Measurements from ENCODE around the gene CDH23.

Gene CDH23

DNA sequence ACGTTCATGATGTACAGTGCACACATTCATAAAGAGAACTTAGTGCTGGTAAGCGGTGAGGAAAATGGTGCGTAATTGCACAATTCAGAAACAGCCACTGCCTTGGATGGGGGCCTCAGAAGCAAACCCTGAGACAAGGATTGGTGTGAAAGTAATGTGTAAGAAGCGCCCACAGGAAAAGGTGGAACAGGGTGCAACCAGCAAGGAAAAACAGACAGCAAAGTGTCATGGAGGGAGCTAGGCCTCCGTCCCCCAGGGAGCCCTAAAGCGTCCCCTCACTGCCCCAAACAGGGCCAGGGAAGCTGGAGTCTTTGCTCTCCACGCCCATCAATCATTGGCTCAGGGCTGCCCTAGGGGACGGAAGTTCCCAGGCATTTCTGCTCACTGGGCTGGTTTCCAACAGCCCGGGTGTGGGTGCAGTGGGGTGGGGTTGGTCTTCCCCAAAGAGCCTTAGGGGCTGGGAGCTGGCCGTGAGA lies 332.5 kb downstream of the CDH23 start:
- intact Hi-C loops (cut with DNase I): no loop called here
- DNase-seq: peak in 14 of 42 donors; percentile 29 to 64 (median 43)

- intact Hi-C loops (cut with DNase I): no loop called here
Measured at GRCh38 chr10:71731791-71732190, 335.1 kb downstream of the CDH23 start.

DNA sequence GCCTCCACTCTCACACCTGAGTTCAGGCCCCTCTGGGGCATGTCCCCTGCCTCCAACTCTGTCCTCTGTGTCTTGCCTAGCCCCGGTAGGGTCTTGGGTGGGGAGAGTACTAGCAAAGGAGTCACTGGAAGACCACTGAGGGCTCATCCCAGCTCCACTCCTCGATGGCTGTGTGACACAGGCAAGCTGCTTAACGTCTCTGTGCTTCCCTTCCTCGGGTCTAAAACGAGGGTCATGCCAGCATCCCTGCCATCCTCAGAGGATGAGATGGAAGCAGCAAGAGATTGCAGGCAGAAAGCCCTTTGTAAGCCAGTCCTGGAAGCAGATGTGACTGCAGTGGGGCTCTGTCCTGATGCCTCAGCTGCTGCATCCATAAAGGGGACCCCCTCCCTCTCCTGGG lies 338.1 kb downstream of the CDH23 start:
- intact Hi-C loops (cut with DNase I): no loop called here
- DNase-seq: no peak

More at GRCh38 chr10:71731791-71732190, 335.1 kb downstream of the CDH23 start:
- no peak for DNase-seq

GRCh38 chr10:71735709-71736569 lies 339.2 kb downstream of the CDH23 start:
- intact Hi-C loops (cut with DNase I): no loop called here
- DNase-seq: no peak

- no peak for DNase-seq
- intact Hi-C loops (cut with DNase I): no loop called here
Measured at GRCh38 chr10:71736570-71736952, 339.8 kb downstream of the CDH23 start.

- intact Hi-C loops (cut with DNase I): no loop called here
- no peak for DNase-seq
Measured at GRCh38 chr10:71737001-71737833, 340.5 kb downstream of the CDH23 start.

DNA sequence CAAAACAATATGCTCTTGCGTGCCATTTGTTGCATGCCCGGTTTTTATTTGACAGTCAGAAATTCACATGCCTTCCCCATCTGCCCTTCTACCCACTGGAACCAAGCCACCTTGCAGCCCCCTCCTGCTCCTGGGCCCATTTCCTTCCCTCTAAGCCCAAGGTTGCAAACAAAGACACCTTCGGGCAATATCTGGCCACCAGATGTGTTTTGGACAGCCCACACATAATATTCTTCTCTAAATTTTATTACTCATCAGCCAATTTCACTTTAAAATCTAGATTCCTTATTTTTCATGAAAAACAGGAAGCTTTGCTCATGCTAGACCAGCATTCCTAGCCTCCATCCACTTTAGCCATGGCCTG lies 341.1 kb downstream of the CDH23 start:
- no peak for DNase-seq
- intact Hi-C loops (cut with DNase I): no loop called here

DNA sequence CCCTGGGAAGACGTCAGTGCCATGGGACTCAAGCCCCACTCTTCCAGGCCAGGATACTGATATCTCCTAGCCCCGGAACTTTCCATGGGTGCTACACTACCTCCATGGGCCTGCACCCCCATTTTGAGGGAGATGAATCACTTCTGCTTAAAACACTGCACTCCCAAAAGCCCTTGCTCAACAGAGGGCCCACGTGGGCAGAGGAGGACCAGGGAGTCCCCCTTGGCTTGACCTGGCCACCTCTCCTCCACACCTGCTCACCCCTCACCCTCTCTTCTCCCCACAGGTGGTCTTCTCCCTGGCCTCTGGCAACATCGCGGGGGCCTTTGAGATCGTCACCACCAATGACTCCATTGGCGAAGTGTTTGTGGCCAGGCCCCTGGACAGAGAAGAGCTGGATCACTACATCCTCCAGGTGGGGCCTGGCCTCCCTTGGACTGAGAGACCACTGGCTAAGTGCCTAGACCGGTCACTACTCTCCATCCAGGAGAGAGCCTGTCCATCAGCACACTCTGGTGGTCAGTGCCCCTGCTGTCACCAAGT lies 342.7 kb downstream of the CDH23 start:
- peak in 1 of 42 donors; percentile 2 for DNase-seq
- intact Hi-C loops (cut with DNase I): no loop called here

DNA sequence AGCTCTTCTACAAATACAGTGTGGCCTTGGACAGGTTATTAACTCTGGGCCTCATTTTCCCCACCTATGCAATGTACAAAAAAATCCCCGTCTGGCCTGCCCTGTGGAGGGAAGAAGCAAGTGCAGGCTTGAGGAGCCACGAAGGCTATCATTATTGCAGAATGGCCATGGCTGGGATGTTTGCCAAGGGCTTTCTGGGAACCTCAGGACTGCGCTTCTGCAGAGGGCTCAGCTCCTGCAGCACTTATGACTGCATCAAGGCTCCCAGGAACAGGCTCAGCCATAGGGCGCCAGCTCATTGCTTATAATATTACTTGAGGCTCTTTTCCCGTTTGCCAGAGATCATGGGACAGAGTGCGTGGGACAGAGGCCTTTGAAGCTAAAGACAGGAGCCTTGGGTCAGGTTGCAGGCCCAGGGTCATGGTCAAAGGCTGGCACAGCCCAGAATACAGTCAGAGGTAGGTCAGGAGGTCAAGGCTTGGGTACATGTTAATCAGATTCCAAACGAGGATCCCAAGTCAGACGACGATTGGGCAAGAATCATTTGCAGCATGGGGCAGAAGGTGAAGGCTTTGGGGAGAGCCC lies 343.4 kb downstream of the CDH23 start:
- intact Hi-C loops (cut with DNase I): no loop called here
- peak in 22 of 42 donors; percentile 17 to 77 (median 51) for DNase-seq

- intact Hi-C loops (cut with DNase I): no loop called here
- DNase-seq: no peak
Measured at GRCh38 chr10:71741029-71741428, 344.3 kb downstream of the CDH23 start.

GRCh38 chr10:71741671-71742070 lies 345.0 kb downstream of the CDH23 start:
- intact Hi-C loops (cut with DNase I): no loop called here
- DNase-seq: no peak

DNA sequence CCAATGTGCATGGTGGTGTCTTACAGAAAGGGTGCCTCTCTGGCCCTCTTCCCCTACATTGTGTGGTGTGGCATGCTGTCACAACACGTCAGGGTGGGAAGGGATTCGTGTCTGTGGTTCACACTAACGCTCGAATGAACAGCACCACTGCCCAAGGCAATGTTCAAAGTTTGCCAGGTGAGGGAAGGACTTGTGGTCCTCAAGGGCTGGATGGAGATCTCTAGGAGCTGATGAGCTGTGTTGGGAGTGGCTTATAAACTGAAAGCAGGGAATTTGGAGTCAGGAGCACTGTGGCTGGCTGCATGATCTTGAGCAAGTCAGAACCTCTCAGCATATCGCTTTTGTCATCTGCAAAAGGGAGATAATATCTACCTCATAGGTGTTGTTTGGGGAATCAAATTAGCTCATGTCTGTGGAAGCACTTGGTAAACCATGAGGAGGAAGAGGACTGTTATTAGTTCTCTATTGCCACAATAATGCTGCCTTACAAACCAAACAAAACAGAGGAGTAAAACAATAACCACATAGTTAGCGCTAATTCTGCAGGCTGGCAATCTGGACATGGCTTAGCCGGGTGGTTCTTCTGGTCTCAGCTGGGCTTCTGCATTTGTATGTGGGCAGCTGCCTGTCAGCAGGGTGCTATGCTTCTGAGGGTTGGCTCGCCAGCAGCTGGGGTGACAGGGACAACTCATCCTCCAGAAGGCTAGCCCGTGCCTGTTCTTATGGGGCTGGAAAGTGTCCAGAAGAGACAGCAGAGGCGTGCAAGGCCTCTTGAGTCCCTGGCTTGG lies 345.8 kb downstream of the CDH23 start:
- DNase-seq: no peak
- intact Hi-C loops (cut with DNase I): no loop called here

DNA sequence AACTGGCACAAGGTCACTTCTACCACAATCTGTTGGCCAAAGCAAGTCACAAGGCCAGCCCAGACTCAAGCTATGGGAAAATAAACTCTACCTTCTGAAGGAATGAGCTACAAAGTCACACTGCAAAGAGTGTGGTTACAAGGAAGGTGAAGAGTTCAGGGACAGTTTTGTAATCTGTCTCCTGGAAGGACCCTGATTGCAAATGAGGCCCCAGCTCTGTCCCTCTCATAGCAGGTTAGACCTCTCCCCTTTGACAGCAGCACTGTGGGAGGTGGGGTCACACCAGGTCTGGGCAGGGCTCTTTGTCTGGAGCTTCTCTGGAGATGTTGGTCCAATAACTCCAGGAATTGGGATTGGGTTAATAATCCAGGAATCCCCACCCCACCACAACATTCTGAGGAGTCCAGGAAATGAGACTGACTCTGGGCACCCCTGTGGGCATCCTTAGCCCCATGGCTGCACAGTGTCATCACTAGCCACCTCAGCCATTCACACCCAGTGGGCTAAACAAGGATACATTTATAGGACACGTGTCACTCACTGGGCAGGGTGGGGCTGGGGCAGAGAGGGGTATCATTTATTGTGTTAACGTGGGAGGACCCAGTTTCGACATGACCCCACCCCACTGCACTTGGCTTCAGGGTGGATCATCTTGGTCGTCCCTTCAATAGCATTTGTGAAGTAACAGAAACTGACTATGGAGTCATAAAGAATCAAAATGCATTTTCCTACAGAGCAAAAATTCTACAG lies 346.5 kb downstream of the CDH23 start:
- no peak for DNase-seq
- intact Hi-C loops (cut with DNase I): no loop called here

DNA sequence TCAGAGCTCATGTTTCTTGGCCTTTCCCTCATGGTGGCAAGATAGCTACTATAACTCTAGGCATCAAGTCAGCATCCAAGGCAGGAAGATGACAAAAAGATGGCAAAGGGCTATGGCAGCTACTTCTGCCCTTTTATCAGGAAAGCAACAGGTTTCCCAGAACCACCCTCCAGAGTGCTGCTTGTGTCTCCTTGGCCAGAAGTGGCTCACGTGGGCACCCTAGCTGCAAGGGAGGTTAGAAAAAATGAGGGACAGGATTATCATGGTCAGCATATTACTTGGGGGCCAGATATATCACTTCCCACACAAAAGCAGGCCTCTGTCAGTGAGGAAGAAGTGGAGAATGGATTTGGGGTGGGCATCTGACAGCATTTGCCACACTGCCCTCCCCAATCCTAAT lies 347.1 kb downstream of the CDH23 start:
- intact Hi-C loops (cut with DNase I): no loop called here
- DNase-seq: no peak

- DNase-seq: no peak
- intact Hi-C loops (cut with DNase I): no loop called here
Measured at GRCh38 chr10:71744897-71745663, 348.4 kb downstream of the CDH23 start.

DNA sequence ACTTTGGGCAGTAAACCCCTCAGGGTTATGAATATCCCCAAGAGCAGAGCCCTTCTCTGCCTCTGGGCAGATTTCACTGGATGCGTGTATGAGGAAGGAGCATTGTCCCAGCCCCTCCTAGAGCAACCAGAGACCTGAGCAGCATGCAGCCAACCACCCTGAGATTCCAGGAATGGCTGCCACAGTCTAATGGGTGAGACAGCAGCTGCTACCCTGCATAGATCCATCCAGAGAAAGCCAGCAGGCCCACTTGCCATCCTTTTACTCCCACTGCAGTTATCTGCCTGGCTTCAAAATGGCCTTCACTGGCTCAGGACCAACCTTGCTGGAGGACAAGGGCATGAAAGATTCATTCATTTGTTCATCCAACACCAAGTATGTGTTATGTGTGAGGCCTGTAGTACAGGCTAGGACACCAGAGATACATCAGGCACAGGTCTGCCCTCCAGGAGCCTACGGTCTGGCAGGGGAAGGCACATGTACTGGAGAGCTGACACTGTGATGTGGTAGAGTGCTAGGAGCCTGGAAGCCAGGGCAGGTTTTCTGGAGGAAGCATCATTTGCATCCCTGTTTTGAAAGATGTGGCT lies 349.0 kb downstream of the CDH23 start:
- no peak for DNase-seq
- intact Hi-C loops (cut with DNase I): no loop called here
